GM12878 (cell line): Measurements from ENCODE around the gene KLHDC9. TPM values are rescaled to one million over a fixed set of nuclear protein-coding genes. Genes with fewer than 3 reads are reported as not detected.

Source experiments
- CHD4 ChIP-seq: fragments of 200-600 bp; sonication (generic); IDR thresholded peaks from 2 replicates; pipeline ENCODE4 v1.6.1; 2016; ENCODE audit warnings: mild to moderate bottlenecking
- FOXK2 ChIP-seq: fragments of 450-650 bp; IDR thresholded peaks from 2 replicates; pipeline ENCODE4 v1.6.1; 2017; ENCODE audit warnings: mild to moderate bottlenecking, moderate library complexity
- HDGF ChIP-seq: fragments of 450-650 bp; IDR thresholded peaks from 2 replicates; pipeline ENCODE4 v1.6.1; 2016; ENCODE audit warnings: antibody characterized with exemption
- KDM1A ChIP-seq: fragments of 200-600 bp; sonication (generic); IDR thresholded peaks from 2 replicates; pipeline ENCODE4 v1.6.1; 2016; ENCODE audit warnings: borderline replicate concordance
- LARP7 ChIP-seq: fragments of 450-650 bp; IDR thresholded peaks from 2 replicates; pipeline ENCODE4 v1.6.1; 2017; ENCODE audit warnings: mild to moderate bottlenecking
- MEF2B ChIP-seq: fragments of 450-650 bp; IDR thresholded peaks from 2 replicates; pipeline ENCODE4 v1.6.1; 2018; ENCODE audit warnings: mild to moderate bottlenecking, moderate library complexity; ENCODE audit not compliant: partially characterized antibody, poor library complexity, severe bottlenecking
- NFYA ChIP-seq: IDR thresholded peaks from 2 replicates; pipeline ENCODE4 v1.6.1; 2011; ENCODE audit warnings: low read depth, mild to moderate bottlenecking, low read length, improper control_type of control experiment, borderline replicate concordance
- POU2F2 ChIP-seq: IDR thresholded peaks from 3 replicates; pipeline ENCODE4 v1.6.1; 2011; ENCODE audit warnings: low read depth, mild to moderate bottlenecking, low read length, borderline replicate concordance
- RAD21 ChIP-seq: IDR thresholded peaks from 2 replicates; pipeline ENCODE4 v1.6.1; 2011; ENCODE audit warnings: mild to moderate bottlenecking, low read depth, low read length, moderate library complexity; ENCODE audit not compliant: insufficient read depth
- RUNX3 ChIP-seq: IDR thresholded peaks from 2 replicates; pipeline ENCODE4 v1.6.1; 2012; ENCODE audit warnings: low read length, inconsistent platforms
- SMC3 ChIP-seq: IDR thresholded peaks from 2 replicates; pipeline ENCODE4 v1.6.1; 2011; ENCODE audit warnings: low read length, improper control_type of control experiment, borderline replicate concordance
- SRF ChIP-seq, 2 experiments: IDR thresholded peaks; 2 replicates each; pipeline ENCODE4 v1.6.1; 2011; ENCODE audit warnings: low read depth in 2 of 2, low read length in 2 of 2, mild to moderate bottlenecking in 1 of 2, moderate library complexity in 1 of 2
- ZNF207 ChIP-seq: fragments of 450-650 bp; IDR thresholded peaks from 2 replicates; pipeline ENCODE4 v1.6.1; 2014; ENCODE audit warnings: antibody characterized with exemption, mild to moderate bottlenecking, borderline replicate concordance
- ZNF622 ChIP-seq: fragments of 450-650 bp; IDR thresholded peaks from 2 replicates; pipeline ENCODE4 v1.6.1; 2017; ENCODE audit warnings: mild to moderate bottlenecking, inconsistent platforms
- polyA plus RNA-seq, 11 experiments: library from polyadenylated mRNA; depleted of rRNA in 4 of 11; unstranded in 6 of 11; stranded (reverse) in 5 of 11; fragments of >200 nt; fragmentation: Nextera tagmentation in 4 of 11; fragmentation: Illumina TruSeq in 1 of 11; extraction: Ambion mirVana in 4 of 11; extraction: Trizol in 1 of 11; gene quantifications; 1 replicate in 1 of 11; 2 replicates in 10 of 11; pipeline versions ENCODE4 v1.2.1 to v1.2.3, GENCODE V29; 2011 to 2016; ENCODE audit warnings: inconsistent platforms in 2 of 11, missing spikeins in 2 of 11, low read depth in 1 of 11
- total RNA-seq, 4 experiments: library from RNA; depleted of rRNA in 3 of 4; stranded (reverse); fragments of >200 nt in 3 of 4; fragmentation: Illumina TruSeq in 1 of 4; extraction: Trizol in 1 of 4; gene quantifications; 2 replicates each; pipeline versions ENCODE4 v1.2.1 to v1.2.3, GENCODE V29; 2013 to 2021
- TF ChIP-seq, protein P1 (sequence below), 3 experiments: IDR thresholded peaks in 2 of 3; conservative IDR thresholded peaks in 1 of 3; 2 replicates each; pipeline ENCODE4 v1.5.1; 2011; ENCODE audit warnings: low read depth in 3 of 3, low read length in 3 of 3, mild to moderate bottlenecking in 3 of 3, control low read depth in 2 of 3, moderate library complexity in 2 of 3, inconsistent platforms in 1 of 3, mixed read lengths in 1 of 3; ENCODE audit not compliant: control insufficient read depth in 2 of 3, insufficient read depth in 1 of 3; ENCODE audit errors: extremely low read depth in 1 of 3
- TF ChIP-seq, protein P2 (sequence below): fragments of 450-650 bp; IDR thresholded peaks from 2 replicates; pipeline ENCODE4 v1.6.1; 2014; ENCODE audit warnings: mild to moderate bottlenecking
- TF ChIP-seq, protein P3 (sequence below): fragments of 450-650 bp; IDR thresholded peaks from 2 replicates; pipeline ENCODE4 v1.6.1; 2016; ENCODE audit warnings: mild to moderate bottlenecking
- TF ChIP-seq, protein P4 (sequence below): IDR thresholded peaks from 2 replicates; pipeline ENCODE4 v1.6.1; 2011; ENCODE audit warnings: low read depth, low read length, improper control_type of control experiment, borderline replicate concordance
- TF ChIP-seq, protein P5 (sequence below): fragments of 450-650 bp; IDR thresholded peaks from 2 replicates; pipeline ENCODE4 v1.6.1; 2018; ENCODE audit warnings: borderline replicate concordance, mild to moderate bottlenecking; ENCODE audit not compliant: partially characterized antibody
- TF ChIP-seq, protein P6 (sequence below): fragments of 450-650 bp; formaldehyde crosslinking; IDR thresholded peaks from 2 replicates; pipeline ENCODE4 v1.4.0; 2020; ENCODE audit warnings: mild to moderate bottlenecking, moderate library complexity

The KLHDC9 gene
- total and polyA plus RNA-seq, 10 of the 15 experiments (the other 5 are each of a cell fraction or from before 2014, with no cell fraction given) = 0.66 to 4.9 (median 2.6) TPM

DNA sequence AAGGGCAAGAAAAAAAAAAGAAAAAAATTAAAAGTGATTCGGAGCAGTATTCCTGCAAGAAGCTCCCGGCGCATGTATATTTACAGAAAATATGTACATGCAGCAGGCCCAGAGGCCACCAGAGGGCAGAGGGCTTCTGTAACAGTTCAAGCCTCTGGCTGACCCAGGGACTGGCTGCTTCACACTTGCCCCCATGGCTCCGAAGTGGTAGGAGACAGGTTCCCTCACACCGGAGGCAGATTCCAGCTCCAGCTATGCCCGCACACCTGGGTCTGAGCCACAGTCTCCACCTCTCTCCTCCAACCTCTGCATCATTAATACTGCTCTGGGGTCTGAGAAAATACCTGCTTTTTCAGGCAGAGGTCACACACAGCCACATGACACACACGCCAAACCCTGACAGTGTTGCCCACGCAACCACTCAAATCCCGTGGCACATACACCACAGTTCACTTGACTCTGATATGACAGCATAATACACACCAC lies 26.2 kb upstream of the KLHDC9 start (continued):
- TF ChIP-seq RUNX3 (no peak), MEF2B (no peak), ZNF207 (no peak), FOXK2 (no peak), HDGF (no peak), POU2F2 (no peak), ZNF622 (no peak), NFYA (no peak), LARP7 (no peak), RAD21 (peak; percentile 78), SMC3 (peak; percentile 82; the same call in 1 of the 2 replicates), SRF (IDR thresholded peaks at IDR 0.05; ENCODE audit: low read depth in 2 of 2, low read length in 2 of 2) (no peak), KDM1A (no peak), CHD4 (no peak)
- TF ChIP-seq, protein P1, sequence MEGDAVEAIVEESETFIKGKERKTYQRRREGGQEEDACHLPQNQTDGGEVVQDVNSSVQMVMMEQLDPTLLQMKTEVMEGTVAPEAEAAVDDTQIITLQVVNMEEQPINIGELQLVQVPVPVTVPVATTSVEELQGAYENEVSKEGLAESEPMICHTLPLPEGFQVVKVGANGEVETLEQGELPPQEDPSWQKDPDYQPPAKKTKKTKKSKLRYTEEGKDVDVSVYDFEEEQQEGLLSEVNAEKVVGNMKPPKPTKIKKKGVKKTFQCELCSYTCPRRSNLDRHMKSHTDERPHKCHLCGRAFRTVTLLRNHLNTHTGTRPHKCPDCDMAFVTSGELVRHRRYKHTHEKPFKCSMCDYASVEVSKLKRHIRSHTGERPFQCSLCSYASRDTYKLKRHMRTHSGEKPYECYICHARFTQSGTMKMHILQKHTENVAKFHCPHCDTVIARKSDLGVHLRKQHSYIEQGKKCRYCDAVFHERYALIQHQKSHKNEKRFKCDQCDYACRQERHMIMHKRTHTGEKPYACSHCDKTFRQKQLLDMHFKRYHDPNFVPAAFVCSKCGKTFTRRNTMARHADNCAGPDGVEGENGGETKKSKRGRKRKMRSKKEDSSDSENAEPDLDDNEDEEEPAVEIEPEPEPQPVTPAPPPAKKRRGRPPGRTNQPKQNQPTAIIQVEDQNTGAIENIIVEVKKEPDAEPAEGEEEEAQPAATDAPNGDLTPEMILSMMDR (IDR thresholded peaks at IDR 0.05 in 2 of 3, conservative IDR thresholded peaks at IDR 0.05 in 1 of 3; ENCODE audit: control insufficient read depth in 2 of 3, extremely low read depth in 1 of 3, insufficient read depth in 1 of 3, low read depth in 3 of 3, low read length in 3 of 3) = peak; percentile 68 to 75 (median 72)
- TF ChIP-seq, protein P2, sequence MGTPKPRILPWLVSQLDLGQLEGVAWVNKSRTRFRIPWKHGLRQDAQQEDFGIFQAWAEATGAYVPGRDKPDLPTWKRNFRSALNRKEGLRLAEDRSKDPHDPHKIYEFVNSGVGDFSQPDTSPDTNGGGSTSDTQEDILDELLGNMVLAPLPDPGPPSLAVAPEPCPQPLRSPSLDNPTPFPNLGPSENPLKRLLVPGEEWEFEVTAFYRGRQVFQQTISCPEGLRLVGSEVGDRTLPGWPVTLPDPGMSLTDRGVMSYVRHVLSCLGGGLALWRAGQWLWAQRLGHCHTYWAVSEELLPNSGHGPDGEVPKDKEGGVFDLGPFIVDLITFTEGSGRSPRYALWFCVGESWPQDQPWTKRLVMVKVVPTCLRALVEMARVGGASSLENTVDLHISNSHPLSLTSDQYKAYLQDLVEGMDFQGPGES = no peak
- TF ChIP-seq, protein P3, sequence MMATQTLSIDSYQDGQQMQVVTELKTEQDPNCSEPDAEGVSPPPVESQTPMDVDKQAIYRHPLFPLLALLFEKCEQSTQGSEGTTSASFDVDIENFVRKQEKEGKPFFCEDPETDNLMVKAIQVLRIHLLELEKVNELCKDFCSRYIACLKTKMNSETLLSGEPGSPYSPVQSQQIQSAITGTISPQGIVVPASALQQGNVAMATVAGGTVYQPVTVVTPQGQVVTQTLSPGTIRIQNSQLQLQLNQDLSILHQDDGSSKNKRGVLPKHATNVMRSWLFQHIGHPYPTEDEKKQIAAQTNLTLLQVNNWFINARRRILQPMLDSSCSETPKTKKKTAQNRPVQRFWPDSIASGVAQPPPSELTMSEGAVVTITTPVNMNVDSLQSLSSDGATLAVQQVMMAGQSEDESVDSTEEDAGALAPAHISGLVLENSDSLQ = no peak
- TF ChIP-seq, protein P4, sequence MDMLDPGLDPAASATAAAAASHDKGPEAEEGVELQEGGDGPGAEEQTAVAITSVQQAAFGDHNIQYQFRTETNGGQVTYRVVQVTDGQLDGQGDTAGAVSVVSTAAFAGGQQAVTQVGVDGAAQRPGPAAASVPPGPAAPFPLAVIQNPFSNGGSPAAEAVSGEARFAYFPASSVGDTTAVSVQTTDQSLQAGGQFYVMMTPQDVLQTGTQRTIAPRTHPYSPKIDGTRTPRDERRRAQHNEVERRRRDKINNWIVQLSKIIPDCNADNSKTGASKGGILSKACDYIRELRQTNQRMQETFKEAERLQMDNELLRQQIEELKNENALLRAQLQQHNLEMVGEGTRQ = no peak
- TF ChIP-seq, protein P5, sequence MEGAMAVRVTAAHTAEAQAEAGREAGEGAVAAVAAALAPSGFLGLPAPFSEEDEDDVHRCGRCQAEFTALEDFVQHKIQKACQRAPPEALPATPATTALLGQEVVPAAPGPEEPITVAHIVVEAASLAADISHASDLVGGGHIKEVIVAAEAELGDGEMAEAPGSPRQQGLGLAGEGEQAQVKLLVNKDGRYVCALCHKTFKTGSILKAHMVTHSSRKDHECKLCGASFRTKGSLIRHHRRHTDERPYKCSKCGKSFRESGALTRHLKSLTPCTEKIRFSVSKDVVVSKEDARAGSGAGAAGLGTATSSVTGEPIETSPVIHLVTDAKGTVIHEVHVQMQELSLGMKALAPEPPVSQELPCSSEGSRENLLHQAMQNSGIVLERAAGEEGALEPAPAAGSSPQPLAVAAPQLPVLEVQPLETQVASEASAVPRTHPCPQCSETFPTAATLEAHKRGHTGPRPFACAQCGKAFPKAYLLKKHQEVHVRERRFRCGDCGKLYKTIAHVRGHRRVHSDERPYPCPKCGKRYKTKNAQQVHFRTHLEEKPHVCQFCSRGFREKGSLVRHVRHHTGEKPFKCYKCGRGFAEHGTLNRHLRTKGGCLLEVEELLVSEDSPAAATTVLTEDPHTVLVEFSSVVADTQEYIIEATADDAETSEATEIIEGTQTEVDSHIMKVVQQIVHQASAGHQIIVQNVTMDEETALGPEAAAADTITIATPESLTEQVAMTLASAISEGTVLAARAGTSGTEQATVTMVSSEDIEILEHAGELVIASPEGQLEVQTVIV = no peak
- TF ChIP-seq, protein P6, sequence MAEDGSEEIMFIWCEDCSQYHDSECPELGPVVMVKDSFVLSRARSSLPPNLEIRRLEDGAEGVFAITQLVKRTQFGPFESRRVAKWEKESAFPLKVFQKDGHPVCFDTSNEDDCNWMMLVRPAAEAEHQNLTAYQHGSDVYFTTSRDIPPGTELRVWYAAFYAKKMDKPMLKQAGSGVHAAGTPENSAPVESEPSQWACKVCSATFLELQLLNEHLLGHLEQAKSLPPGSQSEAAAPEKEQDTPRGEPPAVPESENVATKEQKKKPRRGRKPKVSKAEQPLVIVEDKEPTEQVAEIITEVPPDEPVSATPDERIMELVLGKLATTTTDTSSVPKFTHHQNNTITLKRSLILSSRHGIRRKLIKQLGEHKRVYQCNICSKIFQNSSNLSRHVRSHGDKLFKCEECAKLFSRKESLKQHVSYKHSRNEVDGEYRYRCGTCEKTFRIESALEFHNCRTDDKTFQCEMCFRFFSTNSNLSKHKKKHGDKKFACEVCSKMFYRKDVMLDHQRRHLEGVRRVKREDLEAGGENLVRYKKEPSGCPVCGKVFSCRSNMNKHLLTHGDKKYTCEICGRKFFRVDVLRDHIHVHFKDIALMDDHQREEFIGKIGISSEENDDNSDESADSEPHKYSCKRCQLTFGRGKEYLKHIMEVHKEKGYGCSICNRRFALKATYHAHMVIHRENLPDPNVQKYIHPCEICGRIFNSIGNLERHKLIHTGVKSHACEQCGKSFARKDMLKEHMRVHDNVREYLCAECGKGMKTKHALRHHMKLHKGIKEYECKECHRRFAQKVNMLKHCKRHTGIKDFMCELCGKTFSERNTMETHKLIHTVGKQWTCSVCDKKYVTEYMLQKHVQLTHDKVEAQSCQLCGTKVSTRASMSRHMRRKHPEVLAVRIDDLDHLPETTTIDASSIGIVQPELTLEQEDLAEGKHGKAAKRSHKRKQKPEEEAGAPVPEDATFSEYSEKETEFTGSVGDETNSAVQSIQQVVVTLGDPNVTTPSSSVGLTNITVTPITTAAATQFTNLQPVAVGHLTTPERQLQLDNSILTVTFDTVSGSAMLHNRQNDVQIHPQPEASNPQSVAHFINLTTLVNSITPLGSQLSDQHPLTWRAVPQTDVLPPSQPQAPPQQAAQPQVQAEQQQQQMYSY (CRISPR knock-in tag) = no peak
